HG03432 (cell line): ENCODE results near the gene IGFN1.

Experiments used
- ATAC-seq: cut with Tn5 transposase; IDR thresholded peaks from one replicate; pipeline ENCODE4 v1.9.1; 2021; ENCODE audit warnings: mild to moderate bottlenecking, moderate library complexity; ENCODE audit not compliant: unreplicated experiment

IGFN1 gene

GRCh38 chr1:201261771-201262547 is 71.3 kb downstream of the IGFN1 start:
- no peak for ATAC-seq

- no peak for ATAC-seq
Measured at GRCh38 chr1:201262963-201263608, 72.5 kb downstream of the IGFN1 start.

GRCh38 chr1:201264072-201264471 is 73.4 kb downstream of the IGFN1 start:
- ATAC-seq, result no peak

GRCh38 chr1:201264554-201264953 is 73.9 kb downstream of the IGFN1 start:
- ATAC-seq, result no peak

GRCh38 chr1:201265756-201266155 is 75.1 kb downstream of the IGFN1 start:
- no peak for ATAC-seq

- no peak for ATAC-seq
Measured at GRCh38 chr1:201266276-201266675, 75.7 kb downstream of the IGFN1 start.

- no peak for ATAC-seq
Measured at GRCh38 chr1:201266774-201267173, 76.2 kb downstream of the IGFN1 start.

- ATAC-seq, result no peak
Measured at GRCh38 chr1:201267481-201268229, 77.0 kb downstream of the IGFN1 start.

GRCh38 chr1:201268604-201269151 is 78.1 kb downstream of the IGFN1 start:
- no peak for ATAC-seq

- ATAC-seq, result no peak
Measured at GRCh38 chr1:201269281-201269680, 78.7 kb downstream of the IGFN1 start.

GRCh38 chr1:201269900-201270410 is 79.3 kb downstream of the IGFN1 start:
- ATAC-seq, result no peak

- no peak for ATAC-seq
Measured at GRCh38 chr1:201270616-201271390, 80.2 kb downstream of the IGFN1 start.

GRCh38 chr1:201272799-201273198 is 82.2 kb downstream of the IGFN1 start:
- no peak for ATAC-seq

GRCh38 chr1:201274616-201275252 is 84.1 kb downstream of the IGFN1 start:
- no peak for ATAC-seq

GRCh38 chr1:201275253-201275666 is 84.6 kb downstream of the IGFN1 start:
- no peak for ATAC-seq

GRCh38 chr1:201276891-201277290 is 86.3 kb downstream of the IGFN1 start:
- ATAC-seq, result no peak

GRCh38 chr1:201277441-201277840 is 86.8 kb downstream of the IGFN1 start:
- no peak for ATAC-seq
